Astrocyte (in vitro differentiated cells and primary cell): ENCODE measurements around the gene SSU72.
"Not testable (repeated sequence)": the region's sequence is repeated elsewhere in the genome, so short reads cannot be mapped to it uniquely, and the experiment has no call there.

Source experiments
- EZH2 ChIP-seq: IDR thresholded peaks from 2 replicates; pipeline ENCODE4 v1.6.1; 2012; ENCODE audit warnings: mild to moderate bottlenecking, low read length, inconsistent platforms; ENCODE audit not compliant: insufficient read depth
- TF ChIP-seq, protein P1 (sequence below): IDR thresholded peaks from 2 replicates; pipeline ENCODE4 v1.5.1; 2011; ENCODE audit warnings: low read depth, mild to moderate bottlenecking, inconsistent platforms, low read length, moderate library complexity; ENCODE audit not compliant: insufficient read depth

DNA sequence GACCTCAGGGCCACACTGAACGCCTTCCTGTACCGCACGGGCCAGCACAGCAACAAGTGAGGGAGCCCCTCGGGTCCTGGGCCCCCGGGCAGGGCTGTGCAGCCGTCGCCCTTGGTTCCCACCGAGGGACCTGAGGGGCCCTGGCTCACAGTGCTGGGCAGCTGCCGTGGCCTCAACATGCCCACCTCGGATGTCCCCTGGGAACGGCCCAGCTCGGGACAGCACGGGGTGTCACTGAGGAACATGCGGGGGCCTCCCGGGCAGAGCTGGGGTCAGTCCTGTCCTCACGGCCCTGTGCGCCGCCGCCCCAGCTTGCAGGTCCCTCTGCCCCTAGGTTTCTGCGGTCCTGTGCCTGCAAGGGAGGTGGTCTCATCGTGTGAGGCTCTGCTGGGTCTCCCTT, 48.2 kb downstream of the SSU72 start:
- TF ChIP-seq, protein P1, sequence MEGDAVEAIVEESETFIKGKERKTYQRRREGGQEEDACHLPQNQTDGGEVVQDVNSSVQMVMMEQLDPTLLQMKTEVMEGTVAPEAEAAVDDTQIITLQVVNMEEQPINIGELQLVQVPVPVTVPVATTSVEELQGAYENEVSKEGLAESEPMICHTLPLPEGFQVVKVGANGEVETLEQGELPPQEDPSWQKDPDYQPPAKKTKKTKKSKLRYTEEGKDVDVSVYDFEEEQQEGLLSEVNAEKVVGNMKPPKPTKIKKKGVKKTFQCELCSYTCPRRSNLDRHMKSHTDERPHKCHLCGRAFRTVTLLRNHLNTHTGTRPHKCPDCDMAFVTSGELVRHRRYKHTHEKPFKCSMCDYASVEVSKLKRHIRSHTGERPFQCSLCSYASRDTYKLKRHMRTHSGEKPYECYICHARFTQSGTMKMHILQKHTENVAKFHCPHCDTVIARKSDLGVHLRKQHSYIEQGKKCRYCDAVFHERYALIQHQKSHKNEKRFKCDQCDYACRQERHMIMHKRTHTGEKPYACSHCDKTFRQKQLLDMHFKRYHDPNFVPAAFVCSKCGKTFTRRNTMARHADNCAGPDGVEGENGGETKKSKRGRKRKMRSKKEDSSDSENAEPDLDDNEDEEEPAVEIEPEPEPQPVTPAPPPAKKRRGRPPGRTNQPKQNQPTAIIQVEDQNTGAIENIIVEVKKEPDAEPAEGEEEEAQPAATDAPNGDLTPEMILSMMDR, result not testable (repeated sequence)
- not testable (repeated sequence) for TF ChIP-seq EZH2
